SK-N-SH treated with all-trans-retinoic acid at 6 μM for 48 hours (cell line): ENCODE results near the gene PCNX3.

Experiments used
- CSDC2 ChIP-seq: fragments of 250-450 bp; sonication (Bioruptor Pico); IDR thresholded peaks from 2 replicates; pipeline ENCODE4 v1.5.0; 2020; ENCODE audit warnings: mild to moderate bottlenecking, moderate library complexity
- RARB ChIP-seq: fragments of 250-450 bp; sonication (Bioruptor Pico); IDR thresholded peaks from 2 replicates; pipeline ENCODE4 v1.8.0; 2021; ENCODE audit warnings: mild to moderate bottlenecking, moderate library complexity
- SNAI2 ChIP-seq: fragments of 250-450 bp; sonication (Bioruptor Pico); IDR thresholded peaks from 2 replicates; pipeline ENCODE4 v1.5.0; 2020; ENCODE audit warnings: mild to moderate bottlenecking, moderate library complexity
- ZFP30 ChIP-seq: fragments of 450-650 bp; formaldehyde crosslinking; IDR thresholded peaks from 2 replicates; pipeline ENCODE4 v1.5.0; 2022; ENCODE audit warnings: mild to moderate bottlenecking, moderate library complexity
- ZNF565 ChIP-seq: fragments of 450-650 bp; formaldehyde crosslinking; conservative IDR thresholded peaks from 2 replicates; pipeline ENCODE4 v1.5.0; 2020; ENCODE audit warnings: low read depth, mild to moderate bottlenecking, moderate library complexity
- ZNF70 ChIP-seq: fragments of 450-650 bp; formaldehyde crosslinking; IDR thresholded peaks from 2 replicates; pipeline ENCODE4 v1.5.0; 2020; ENCODE audit warnings: mild to moderate bottlenecking, moderate library complexity
- TF ChIP-seq, protein P1 (sequence below): fragments of 250-450 bp; sonication (Bioruptor Pico); IDR thresholded peaks from 2 replicates; pipeline ENCODE4 v1.5.1; 2020; ENCODE audit warnings: low read depth, mild to moderate bottlenecking, moderate library complexity
- TF ChIP-seq, protein P2 (sequence below): fragments of 250-450 bp; sonication (Bioruptor Pico); IDR thresholded peaks from 2 replicates; pipeline ENCODE4 v1.5.0; 2020; ENCODE audit warnings: mild to moderate bottlenecking, moderate library complexity
- TF ChIP-seq, protein P3 (sequence below): fragments of 250-450 bp; sonication (Bioruptor Pico); IDR thresholded peaks from 2 replicates; pipeline ENCODE4 v1.8.0; 2020; ENCODE audit warnings: mild to moderate bottlenecking, moderate library complexity, borderline replicate concordance
- TF ChIP-seq, protein P4 (sequence below): fragments of 250-450 bp; sonication (Bioruptor Pico); IDR thresholded peaks from 2 replicates; pipeline ENCODE4 v1.5.1; 2021; ENCODE audit warnings: mild to moderate bottlenecking, moderate library complexity

DNA sequence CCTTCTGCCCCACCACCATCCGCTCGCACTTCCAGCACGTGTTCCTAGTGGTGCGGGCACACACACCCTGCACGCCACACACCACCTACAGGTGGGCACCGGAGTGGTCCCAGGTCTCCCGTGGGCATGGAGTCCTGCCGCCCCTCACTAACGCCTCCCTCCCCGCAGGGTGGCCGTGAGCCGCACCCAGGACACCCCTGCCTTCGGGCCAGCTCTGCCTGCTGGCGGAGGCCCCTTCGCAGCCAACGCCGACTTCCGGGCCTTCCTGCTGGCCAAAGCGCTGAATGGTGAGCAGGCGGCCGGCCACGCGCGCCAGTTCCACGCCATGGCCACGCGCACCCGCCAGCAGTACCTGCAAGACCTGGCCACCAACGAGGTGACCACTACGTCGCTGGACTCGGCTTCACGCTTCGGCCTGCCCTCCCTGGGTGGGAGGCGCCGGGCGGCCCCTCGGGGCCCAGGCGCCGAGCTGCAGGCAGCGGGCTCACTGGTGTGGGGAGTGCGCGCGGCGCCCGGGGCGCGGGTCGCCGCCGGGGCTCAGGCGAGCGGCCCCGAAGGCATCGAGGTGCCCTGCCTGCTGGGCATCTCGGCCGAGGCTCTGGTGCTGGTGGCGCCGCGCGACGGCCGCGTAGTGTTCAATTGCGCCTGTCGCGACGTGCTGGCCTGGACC is 30.8 kb downstream of the PCNX3 start:
- TF ChIP-seq ZNF565 (CRISPR knock-in tag) (no peak), CSDC2 (CRISPR knock-in tag) (no peak), RARB (CRISPR knock-in tag) (no peak), SNAI2 (no peak), ZFP30 (CRISPR knock-in tag) (no peak), ZNF70 (CRISPR knock-in tag) (no peak)
- TF ChIP-seq, protein P1, sequence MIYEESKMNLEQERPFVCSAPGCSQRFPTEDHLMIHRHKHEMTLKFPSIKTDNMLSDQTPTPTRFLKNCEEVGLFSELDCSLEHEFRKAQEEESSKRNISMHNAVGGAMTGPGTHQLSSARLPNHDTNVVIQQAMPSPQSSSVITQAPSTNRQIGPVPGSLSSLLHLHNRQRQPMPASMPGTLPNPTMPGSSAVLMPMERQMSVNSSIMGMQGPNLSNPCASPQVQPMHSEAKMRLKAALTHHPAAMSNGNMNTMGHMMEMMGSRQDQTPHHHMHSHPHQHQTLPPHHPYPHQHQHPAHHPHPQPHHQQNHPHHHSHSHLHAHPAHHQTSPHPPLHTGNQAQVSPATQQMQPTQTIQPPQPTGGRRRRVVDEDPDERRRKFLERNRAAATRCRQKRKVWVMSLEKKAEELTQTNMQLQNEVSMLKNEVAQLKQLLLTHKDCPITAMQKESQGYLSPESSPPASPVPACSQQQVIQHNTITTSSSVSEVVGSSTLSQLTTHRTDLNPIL: no peak
- TF ChIP-seq, protein P2, sequence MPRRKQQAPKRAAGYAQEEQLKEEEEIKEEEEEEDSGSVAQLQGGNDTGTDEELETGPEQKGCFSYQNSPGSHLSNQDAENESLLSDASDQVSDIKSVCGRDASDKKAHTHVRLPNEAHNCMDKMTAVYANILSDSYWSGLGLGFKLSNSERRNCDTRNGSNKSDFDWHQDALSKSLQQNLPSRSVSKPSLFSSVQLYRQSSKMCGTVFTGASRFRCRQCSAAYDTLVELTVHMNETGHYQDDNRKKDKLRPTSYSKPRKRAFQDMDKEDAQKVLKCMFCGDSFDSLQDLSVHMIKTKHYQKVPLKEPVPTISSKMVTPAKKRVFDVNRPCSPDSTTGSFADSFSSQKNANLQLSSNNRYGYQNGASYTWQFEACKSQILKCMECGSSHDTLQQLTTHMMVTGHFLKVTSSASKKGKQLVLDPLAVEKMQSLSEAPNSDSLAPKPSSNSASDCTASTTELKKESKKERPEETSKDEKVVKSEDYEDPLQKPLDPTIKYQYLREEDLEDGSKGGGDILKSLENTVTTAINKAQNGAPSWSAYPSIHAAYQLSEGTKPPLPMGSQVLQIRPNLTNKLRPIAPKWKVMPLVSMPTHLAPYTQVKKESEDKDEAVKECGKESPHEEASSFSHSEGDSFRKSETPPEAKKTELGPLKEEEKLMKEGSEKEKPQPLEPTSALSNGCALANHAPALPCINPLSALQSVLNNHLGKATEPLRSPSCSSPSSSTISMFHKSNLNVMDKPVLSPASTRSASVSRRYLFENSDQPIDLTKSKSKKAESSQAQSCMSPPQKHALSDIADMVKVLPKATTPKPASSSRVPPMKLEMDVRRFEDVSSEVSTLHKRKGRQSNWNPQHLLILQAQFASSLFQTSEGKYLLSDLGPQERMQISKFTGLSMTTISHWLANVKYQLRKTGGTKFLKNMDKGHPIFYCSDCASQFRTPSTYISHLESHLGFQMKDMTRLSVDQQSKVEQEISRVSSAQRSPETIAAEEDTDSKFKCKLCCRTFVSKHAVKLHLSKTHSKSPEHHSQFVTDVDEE (CRISPR knock-in tag): no peak
- TF ChIP-seq, protein P3, sequence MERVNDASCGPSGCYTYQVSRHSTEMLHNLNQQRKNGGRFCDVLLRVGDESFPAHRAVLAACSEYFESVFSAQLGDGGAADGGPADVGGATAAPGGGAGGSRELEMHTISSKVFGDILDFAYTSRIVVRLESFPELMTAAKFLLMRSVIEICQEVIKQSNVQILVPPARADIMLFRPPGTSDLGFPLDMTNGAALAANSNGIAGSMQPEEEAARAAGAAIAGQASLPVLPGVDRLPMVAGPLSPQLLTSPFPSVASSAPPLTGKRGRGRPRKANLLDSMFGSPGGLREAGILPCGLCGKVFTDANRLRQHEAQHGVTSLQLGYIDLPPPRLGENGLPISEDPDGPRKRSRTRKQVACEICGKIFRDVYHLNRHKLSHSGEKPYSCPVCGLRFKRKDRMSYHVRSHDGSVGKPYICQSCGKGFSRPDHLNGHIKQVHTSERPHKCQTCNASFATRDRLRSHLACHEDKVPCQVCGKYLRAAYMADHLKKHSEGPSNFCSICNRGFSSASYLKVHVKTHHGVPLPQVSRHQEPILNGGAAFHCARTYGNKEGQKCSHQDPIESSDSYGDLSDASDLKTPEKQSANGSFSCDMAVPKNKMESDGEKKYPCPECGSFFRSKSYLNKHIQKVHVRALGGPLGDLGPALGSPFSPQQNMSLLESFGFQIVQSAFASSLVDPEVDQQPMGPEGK (CRISPR knock-in tag): no peak
- TF ChIP-seq, protein P4, sequence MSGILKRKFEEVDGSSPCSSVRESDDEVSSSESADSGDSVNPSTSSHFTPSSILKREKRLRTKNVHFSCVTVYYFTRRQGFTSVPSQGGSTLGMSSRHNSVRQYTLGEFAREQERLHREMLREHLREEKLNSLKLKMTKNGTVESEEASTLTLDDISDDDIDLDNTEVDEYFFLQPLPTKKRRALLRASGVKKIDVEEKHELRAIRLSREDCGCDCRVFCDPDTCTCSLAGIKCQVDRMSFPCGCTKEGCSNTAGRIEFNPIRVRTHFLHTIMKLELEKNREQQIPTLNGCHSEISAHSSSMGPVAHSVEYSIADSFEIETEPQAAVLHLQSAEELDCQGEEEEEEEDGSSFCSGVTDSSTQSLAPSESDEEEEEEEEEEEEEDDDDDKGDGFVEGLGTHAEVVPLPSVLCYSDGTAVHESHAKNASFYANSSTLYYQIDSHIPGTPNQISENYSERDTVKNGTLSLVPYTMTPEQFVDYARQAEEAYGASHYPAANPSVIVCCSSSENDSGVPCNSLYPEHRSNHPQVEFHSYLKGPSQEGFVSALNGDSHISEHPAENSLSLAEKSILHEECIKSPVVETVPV (CRISPR knock-in tag): no peak
